ENCODE data around the gene DESI1.

DESI1 gene

DNA sequence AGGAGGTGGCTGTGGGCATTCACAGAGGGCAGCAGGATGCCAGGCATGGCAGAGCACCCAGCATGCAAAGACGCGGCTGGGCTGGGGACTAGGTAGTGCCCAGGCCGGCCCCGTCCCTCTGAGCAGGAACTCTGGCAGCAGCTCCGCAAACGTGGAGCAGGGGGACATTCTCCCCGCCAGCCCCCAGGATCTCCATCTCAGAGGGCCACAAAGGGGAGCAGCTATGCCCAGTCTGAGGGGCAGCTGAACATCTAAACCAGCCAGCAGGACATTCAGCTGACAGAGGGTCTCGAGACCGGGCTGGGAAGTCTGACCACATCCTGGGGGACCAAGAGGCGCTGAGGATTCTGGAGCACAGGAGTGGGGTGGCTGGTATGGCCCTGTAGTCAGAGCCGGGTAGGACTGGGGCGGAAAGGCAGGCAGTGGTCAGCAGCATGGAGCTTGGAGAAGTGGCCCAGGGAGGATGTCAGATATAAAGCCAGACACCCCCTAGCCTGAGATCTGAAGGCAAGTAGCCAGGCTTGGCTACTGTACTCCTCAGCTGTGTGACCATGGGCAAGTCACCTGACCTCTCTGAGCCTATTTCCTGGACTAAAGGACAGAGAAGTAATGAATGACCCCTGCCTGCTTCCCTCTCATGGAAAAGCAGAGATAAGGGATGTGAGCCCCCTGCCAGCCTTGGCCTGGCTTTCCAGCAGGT is 41.4 kb downstream of the DESI1 start:
- Histone ChIP-seq H3K79me2 (ENCODE audit: insufficient read depth, low read length) (no peaks in the 10 kb centered on the region), H3K9me2 (ENCODE audit: low read depth, low read length) (no peaks in the 10 kb centered on the region), H2AFZ (ENCODE audit: low read length) (no peak overlapping the region), H3K4me2 (ENCODE audit: low read length) (no peak overlapping the region), H3K4me1 (ENCODE audit: insufficient read depth, low read length, severe bottlenecking) (no peaks in the 10 kb centered on the region), H3K9ac (ENCODE audit: low read length) (no peak overlapping the region), H3K36me3 (ENCODE audit: insufficient read depth, low read length) (peaks cover 25% of the 10 kb centered on the region), H3K27ac (ENCODE audit: low read depth, low read length, poor library complexity, severe bottlenecking) (no peak overlapping the region), H3K27me3 (ENCODE audit: insufficient read depth, low read length) (no peaks in the 10 kb centered on the region), H3K4me3 (ENCODE audit: low read depth, low read length, poor library complexity, severe bottlenecking) (no peak overlapping the region), H4K20me1 (ENCODE audit: insufficient read depth, low read length) (no peaks in the 10 kb centered on the region), H3F3A (ENCODE audit: insufficient read depth, low read length) (no peaks in the 10 kb centered on the region), H3K9me3 (ENCODE audit: low read length) (no peaks in the 10 kb centered on the region)
- TF ChIP-seq, protein P1, sequence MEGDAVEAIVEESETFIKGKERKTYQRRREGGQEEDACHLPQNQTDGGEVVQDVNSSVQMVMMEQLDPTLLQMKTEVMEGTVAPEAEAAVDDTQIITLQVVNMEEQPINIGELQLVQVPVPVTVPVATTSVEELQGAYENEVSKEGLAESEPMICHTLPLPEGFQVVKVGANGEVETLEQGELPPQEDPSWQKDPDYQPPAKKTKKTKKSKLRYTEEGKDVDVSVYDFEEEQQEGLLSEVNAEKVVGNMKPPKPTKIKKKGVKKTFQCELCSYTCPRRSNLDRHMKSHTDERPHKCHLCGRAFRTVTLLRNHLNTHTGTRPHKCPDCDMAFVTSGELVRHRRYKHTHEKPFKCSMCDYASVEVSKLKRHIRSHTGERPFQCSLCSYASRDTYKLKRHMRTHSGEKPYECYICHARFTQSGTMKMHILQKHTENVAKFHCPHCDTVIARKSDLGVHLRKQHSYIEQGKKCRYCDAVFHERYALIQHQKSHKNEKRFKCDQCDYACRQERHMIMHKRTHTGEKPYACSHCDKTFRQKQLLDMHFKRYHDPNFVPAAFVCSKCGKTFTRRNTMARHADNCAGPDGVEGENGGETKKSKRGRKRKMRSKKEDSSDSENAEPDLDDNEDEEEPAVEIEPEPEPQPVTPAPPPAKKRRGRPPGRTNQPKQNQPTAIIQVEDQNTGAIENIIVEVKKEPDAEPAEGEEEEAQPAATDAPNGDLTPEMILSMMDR (IDR thresholded peaks at IDR 0.05; ENCODE audit: low read length) = no peak
- no peak for TF ChIP-seq EZH2 (IDR thresholded peaks at IDR 0.05; ENCODE audit: borderline replicate concordance, low read length)

DNA sequence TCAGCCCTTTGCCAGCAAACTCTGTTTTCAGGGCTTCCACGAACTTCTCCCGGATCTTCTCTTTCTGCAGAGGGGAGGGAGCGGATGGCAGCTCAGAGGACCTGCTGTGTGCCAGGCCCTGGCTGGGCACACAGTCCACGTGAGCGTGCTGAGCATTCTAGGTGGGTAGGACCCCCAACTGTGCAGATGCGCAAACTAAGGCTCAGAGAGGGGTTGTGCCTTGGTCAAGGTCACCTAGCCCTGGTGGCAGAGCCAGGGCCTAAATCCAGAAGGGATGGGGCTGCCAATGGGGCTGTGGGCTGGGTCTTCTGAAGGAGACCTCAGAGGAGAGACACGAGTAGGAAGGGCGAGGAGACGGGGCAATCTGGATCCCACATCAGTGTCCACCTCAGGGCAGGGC is 42.0 kb downstream of the DESI1 start:
- Histone ChIP-seq H3K27ac (ENCODE audit: low read depth, low read length, poor library complexity, severe bottlenecking) (no peak overlapping the region), H2AFZ (ENCODE audit: low read length) (no peak overlapping the region), H3F3A (ENCODE audit: insufficient read depth, low read length) (no peaks in the 10 kb centered on the region), H3K4me1 (ENCODE audit: insufficient read depth, low read length, severe bottlenecking) (no peaks in the 10 kb centered on the region), H3K9me2 (ENCODE audit: low read depth, low read length) (no peaks in the 10 kb centered on the region), H3K9ac (ENCODE audit: low read length) (no peak overlapping the region), H4K20me1 (ENCODE audit: insufficient read depth, low read length) (no peaks in the 10 kb centered on the region), H3K9me3 (ENCODE audit: low read length) (no peaks in the 10 kb centered on the region), H3K4me2 (ENCODE audit: low read length) (no peak overlapping the region), H3K4me3 (ENCODE audit: low read depth, low read length, poor library complexity, severe bottlenecking) (no peak overlapping the region), H3K36me3 (ENCODE audit: insufficient read depth, low read length) (peaks cover 23% of the 10 kb centered on the region), H3K79me2 (ENCODE audit: insufficient read depth, low read length) (no peaks in the 10 kb centered on the region), H3K27me3 (ENCODE audit: insufficient read depth, low read length) (no peaks in the 10 kb centered on the region)
- no peak for TF ChIP-seq EZH2 (IDR thresholded peaks at IDR 0.05; ENCODE audit: borderline replicate concordance, low read length)
- TF ChIP-seq, protein P1 (IDR thresholded peaks at IDR 0.05; ENCODE audit: low read length) = no peak

DNA sequence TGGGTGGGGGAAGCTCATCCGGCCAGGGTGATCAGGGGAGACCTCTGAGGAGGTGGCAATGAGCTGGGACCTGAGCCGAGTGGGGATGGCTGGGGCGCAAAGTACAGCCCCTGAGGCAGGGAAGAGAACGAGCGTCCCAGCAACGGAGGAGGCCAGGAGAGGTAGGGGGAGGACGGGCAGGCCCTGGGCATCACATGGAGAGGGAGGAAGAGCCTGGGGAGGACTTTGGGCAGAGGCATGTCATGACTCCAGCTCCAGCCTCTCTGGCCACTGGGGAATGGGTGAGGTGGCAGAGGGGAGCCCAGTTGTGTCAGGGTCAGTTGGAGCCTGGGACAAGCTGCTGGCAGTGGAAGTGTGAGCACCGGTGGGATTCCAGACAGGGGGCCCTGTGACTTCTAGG is 42.7 kb downstream of the DESI1 start:
- Histone ChIP-seq H3K27ac (ENCODE audit: low read depth, low read length, poor library complexity, severe bottlenecking) (no peak overlapping the region), H3K9me3 (ENCODE audit: low read length) (no peaks in the 10 kb centered on the region), H3K9me2 (ENCODE audit: low read depth, low read length) (no peaks in the 10 kb centered on the region), H3K4me1 (ENCODE audit: insufficient read depth, low read length, severe bottlenecking) (no peaks in the 10 kb centered on the region), H3K79me2 (ENCODE audit: insufficient read depth, low read length) (no peaks in the 10 kb centered on the region), H4K20me1 (ENCODE audit: insufficient read depth, low read length) (no peaks in the 10 kb centered on the region), H3F3A (ENCODE audit: insufficient read depth, low read length) (no peaks in the 10 kb centered on the region), H3K36me3 (ENCODE audit: insufficient read depth, low read length) (peaks cover 16% of the 10 kb centered on the region), H2AFZ (ENCODE audit: low read length) (no peak overlapping the region), H3K4me2 (ENCODE audit: low read length) (no peak overlapping the region), H3K9ac (ENCODE audit: low read length) (no peak overlapping the region), H3K4me3 (ENCODE audit: low read depth, low read length, poor library complexity, severe bottlenecking) (no peak overlapping the region), H3K27me3 (ENCODE audit: insufficient read depth, low read length) (no peaks in the 10 kb centered on the region)
- TF ChIP-seq EZH2 (IDR thresholded peaks at IDR 0.05; ENCODE audit: borderline replicate concordance, low read length) = no peak
- TF ChIP-seq, protein P1 (IDR thresholded peaks at IDR 0.05; ENCODE audit: low read length) = no peak
